Stimulated activated CD4-positive, alpha-beta T cell treated with anti-CD3 and anti-CD28 coated beads, Interleukin-1b, Interleukin-23, amount 100 ng/mL, for 1 hour (primary cell): Measurements from ENCODE around the gene LYL1.

ENCODE experiments used
- DNase-seq, 2 donors: peaks; one replicate each; pipeline ENCODE4 v3.0.0-alpha.2; 2020; ENCODE audit warnings: low read depth in 2 of 2

The LYL1 gene

DNA sequence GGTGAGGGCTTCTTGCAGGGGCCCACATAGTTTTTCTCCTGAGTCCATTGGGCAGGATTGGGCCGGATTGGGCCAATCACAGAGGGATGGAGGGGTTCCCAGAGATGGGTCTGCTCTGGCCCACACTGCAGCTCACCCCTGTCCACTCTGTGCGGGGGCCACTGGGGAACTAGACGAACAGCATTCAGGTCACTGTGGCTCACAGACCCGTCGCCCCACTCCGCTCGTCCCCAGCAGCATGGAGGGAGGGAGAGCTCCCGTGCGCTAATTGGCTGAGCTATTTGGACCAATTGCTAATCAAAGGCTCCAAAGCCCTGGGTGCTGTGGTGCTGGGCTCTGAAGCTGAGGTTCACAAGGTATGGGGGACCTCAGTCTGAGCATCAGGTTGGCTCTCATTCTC lies 26.7 kb upstream of the LYL1 start:
- no peak for DNase-seq

DNA sequence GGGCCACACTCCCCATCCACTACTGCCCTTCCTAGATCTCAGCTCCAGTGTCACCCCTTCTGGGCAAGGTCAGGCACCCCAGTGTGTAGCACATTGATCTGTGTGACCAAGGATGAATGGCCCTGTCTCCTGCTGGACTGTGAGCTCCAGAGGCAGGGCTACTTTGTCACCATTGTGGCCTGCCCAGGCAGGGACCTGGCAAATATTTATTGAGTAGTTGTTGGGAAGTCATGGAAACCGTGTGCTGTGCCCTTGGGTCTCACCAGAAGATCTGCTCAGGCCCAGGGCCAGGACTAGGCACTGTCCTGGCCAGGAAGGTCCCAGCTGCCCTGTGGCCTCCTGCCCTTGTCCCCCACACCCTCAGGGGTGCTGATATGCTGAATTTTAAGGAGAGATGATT lies 25.9 kb upstream of the LYL1 start:
- no peak for DNase-seq

GRCh38 chr19:13127811-13128575 lies 25.3 kb upstream of the LYL1 start:
- no peak for DNase-seq

GRCh38 chr19:13127051-13127450 lies 24.4 kb upstream of the LYL1 start:
- no peak for DNase-seq

DNA sequence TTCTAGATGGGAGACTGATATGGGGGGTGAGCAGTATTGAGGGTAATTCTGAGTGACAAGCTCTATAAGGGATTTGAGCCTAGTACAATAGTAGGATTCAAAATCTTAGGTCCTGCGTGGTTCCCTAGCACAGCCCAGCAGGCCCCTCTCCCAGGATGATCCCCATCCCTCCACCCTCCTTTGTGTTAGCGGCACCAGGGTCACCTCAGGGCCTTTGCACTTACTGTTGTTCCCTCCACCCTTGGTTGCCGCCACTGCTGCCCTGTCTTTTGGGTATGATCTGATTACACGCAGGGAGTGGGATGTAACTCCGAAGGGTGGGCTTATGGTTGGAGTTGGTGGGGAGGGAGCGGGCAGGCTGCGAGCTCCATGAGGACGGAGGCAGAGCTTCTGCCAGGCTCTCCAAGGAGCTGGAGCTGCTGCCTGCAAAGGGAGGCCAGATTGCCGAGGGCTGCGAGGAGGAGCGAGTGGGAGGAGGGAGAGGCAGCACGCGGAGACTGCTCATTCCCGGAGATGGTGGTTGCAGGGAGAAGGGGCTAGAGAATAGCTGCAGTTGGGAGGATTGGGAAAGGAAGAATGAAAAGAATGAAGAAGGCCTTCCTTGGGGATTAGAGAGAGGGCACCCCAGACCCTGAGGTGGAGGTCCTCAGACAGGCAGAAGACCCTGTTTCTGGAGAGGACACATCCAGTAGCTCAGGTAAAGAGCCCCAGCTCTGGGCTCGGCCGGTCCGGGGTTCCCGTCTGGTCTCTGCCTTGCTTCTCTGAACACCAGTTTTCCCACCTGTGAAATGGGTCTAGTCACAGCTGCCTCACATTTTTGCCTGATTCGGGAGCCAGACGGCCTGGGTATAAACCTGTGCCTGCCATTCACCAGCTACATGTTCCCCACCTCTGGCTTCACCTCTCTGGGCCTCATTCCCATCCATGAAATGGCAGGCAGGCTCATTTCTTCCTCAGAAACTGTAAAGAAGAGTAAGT lies 20.6 kb upstream of the LYL1 start:
- DNase-seq = no peak

- DNase-seq = no peak
Observed at GRCh38 chr19:13122275-13122878, 19.7 kb upstream of the LYL1 start.

GRCh38 chr19:13121551-13122274 lies 19.1 kb upstream of the LYL1 start:
- no peak for DNase-seq

DNA sequence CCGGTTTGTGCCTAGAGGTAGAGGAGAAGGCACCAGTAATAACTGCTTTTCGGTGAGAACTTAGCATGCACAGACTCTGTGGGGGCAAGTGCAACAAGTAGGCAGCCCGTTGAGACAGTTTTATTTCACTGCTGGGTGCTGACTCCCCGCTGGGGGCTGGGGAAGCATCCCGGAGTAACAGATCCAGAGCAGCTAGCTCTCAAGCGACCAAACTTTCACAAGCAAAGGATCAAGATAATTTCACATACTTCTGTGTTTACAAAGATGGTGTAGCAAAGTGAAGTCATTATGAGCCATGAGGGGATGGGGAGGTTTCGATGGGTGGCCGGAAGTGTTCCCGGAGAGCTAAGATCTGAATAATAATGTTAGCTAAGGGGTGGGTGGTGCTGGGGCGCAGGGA lies 18.2 kb upstream of the LYL1 start:
- DNase-seq = no peak

GRCh38 chr19:13120031-13120430 lies 17.4 kb upstream of the LYL1 start:
- no peak for DNase-seq

DNA sequence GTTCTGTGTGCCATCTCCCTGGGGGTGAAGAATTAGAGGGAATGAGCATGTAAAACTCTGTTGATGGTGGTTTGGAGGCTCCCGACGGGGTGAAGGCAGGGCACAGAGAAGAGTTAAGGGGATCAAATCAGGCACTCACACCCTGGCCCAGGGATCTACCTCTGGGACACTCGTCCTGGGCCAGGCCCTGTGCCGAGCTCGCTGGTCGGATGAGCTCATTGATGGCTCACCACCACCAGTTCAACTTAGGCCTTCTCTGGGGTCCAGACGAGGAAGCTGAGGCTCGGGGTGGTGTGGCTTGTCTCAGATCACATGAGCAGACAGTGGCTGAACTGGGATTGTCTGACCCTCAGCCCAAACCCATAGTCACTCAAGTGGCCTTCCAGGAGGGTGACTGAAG lies 17.0 kb upstream of the LYL1 start:
- no peak for DNase-seq

DNA sequence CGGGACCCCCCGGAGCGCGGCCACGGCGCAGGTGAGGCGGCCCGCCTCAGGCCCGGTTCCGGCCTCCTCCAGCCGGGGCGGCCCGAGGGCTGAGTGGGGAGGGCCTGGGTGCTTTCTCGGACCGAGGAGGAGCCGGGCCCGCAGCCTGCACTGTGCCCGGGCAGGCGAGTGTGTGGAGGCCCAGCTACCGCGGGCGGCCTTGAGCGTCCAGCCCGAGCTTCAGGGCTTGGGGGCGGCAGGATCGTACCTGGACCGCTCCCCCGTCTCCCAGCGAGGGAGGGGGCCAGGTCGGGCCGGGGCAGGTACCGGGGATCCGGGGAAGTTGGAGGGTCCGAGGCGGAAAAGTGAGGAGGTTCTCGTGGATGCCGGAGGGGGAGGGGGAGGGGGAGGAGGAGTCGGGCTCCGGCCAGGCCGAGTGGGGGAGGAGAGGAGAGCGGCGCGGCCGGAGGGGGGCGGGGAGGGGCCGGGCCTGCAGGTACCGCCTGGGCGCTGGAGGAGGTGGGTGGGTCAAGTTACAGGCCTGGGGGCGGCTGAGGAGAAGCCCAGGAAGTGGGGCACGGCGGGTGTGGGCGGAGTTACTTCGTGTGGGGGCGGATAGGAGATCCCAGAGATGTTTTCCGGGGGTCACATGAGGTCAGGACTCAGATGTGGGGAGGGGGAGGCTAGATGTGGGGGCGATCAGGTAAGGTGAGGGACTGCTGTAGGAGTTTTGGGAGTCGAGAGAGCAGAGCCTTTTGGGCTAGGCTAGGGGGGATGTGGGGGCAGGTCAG lies 16.0 kb upstream of the LYL1 start:
- no peak for DNase-seq

GRCh38 chr19:13117772-13118423 lies 15.2 kb upstream of the LYL1 start, which contains the start of gene NACC1:
TSS of gene NACC1 (plus strand) at chr19:13118264. CDS start at chr19:13135208, 16,944 bp downstream.
- DNase-seq = peak; percentile 67 to 84

- DNase-seq = no peak
Observed at GRCh38 chr19:13117176-13117771, 14.6 kb upstream of the LYL1 start.

DNA sequence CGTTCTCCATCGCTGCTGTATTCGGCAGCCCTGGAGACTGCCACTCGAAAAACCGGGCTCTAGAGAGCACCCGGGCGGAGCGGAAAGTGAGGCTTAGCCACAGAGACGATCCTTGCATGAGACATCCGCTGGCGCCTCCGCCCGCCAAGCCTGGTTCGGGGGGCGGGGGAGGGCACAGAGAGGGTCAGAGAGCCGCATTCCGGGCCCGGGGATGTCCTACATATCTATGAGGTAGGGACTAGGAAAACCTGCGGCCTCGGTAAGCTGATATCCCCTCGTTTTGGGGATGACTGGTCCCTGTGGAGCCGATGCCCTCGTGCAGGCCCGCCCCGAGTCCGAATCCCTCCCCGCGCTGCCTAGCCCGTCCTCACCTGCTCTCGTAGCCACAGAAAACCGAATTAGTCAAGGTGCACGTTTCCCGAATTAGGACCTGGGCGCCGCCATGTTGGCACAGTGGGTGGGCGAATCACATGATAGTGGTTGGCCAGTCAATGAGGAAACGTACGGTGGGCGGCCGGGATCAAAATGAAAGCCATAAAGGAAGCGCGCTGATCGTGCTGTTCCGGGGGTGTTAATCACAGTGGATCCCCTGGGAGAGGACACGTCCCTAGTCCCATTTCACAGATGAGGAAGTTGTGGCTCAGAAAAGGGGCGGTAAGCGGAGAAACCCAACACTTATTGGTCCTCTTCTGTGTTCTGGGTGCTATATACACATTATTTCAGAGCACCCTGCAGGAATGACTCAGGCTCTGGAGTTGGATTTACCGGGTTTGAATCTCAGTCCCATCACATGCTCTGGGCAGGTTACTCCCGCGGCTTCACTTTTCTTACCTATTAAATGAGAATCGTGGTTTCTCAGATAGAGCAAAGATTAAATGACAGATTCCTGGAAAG lies 13.9 kb upstream of the LYL1 start, which contains the start of gene TRMT1:
TRMT1 (minus strand) TSS at position 459 of the 894 bp plus-strand sequence; CDS start at position 118, 341 bp downstream.
- peak; percentile 60 to 83 for DNase-seq

DNA sequence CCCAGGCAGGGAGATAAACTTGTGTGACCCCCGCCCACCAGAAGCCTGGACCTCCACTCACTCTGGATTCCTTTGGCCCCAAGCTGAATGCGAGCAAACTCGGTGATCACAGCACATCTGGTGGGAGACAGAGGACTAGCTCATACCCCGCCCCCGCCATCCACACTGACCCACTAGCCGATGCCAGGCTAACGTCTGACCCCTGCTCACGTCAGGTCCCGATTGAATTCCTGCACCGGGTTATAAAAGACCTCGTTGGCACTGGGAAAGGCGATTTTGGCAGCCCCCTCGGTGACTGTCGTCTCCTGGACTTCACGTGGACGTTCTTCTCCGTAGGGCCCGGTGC lies 13.3 kb upstream of the LYL1 start:
- DNase-seq = no peak

- no peak for DNase-seq
Observed at GRCh38 chr19:13112555-13112954, 9.9 kb upstream of the LYL1 start.

GRCh38 chr19:13110099-13110610 lies 7.5 kb upstream of the LYL1 start:
- DNase-seq = no peak

DNA sequence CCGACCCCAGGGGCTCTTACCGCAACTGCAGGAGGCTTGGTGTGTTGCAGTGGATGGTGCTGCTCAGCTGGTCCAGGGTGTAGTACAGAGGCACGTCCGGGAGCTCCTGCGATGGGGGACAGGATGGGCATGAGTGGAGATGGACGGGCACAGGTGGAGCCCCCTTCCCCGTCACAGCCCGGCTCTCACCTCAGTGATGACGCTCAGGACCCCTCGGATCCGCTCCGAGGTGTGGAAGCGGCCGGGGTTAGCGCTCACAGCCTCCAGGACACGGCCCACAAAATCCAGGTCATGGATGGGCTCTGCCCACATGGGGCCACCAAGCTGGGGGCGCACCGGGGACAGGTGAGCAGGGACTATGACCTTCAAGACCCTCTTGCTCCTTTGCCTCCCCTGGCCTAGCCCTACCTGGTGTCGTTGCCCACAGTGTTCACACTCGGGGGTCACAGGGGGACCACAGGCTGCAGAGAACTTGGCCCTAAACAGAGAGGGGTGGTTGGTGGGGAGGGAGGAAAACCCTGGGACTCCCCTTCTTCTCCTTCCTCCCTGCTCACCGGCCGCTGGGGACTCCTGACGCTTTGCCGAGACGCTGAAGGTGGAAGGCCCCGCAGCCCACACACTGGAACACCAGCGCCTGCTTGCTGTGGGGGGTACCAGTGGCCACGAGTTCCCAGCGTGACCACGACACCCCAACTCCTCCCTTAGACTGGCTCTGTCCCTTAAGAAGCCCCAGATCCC lies 6.9 kb upstream of the LYL1 start:
- no peak for DNase-seq
